Thymus (tissue), 11 donors: ENCODE results near the gene CASTOR1. TPM values are rescaled to one million over a fixed set of nuclear protein-coding genes. Genes with fewer than 3 reads are reported as not detected.

Experiments
- DNase-seq, 9 donors: peaks; one replicate each; pipeline ENCODE4 v3.0.0-alpha.2; 2013; ENCODE audit warnings: low spot score in 9 of 9, low read depth in 6 of 9, missing footprints in 1 of 9
- H3K27ac ChIP-seq, 2 donors: one replicate each; pipeline ENCODE4 v1.5.1; 2013; ENCODE audit warnings: control low read depth in 1 of 2, low read depth in 1 of 2, low read length in 1 of 2, mild to moderate bottlenecking in 1 of 2, moderate library complexity in 1 of 2
- H3K27me3 ChIP-seq, 2 donors: one replicate each; pipeline ENCODE4 v1.5.1; 2013; ENCODE audit warnings: low read length in 1 of 2; ENCODE audit not compliant: control insufficient read depth in 2 of 2, insufficient read depth in 1 of 2
- H3K36me3 ChIP-seq, 2 donors: one replicate each; pipeline ENCODE4 v1.5.1; 2013; ENCODE audit warnings: low read length in 1 of 2, mild to moderate bottlenecking in 1 of 2, moderate library complexity in 1 of 2; ENCODE audit not compliant: control insufficient read depth in 2 of 2, insufficient read depth in 2 of 2
- H3K4me1 ChIP-seq, 2 donors: one replicate each; pipeline ENCODE4 v1.5.1; 2013; ENCODE audit warnings: low read length in 2 of 2; ENCODE audit not compliant: control insufficient read depth in 2 of 2, insufficient read depth in 2 of 2
- H3K4me3 ChIP-seq, 2 donors: one replicate each; pipeline ENCODE4 v1.5.1; 2013; ENCODE audit warnings: low read length in 2 of 2, control low read depth in 1 of 2, mild to moderate bottlenecking in 1 of 2
- H3K9me3 ChIP-seq, 2 donors: one replicate each; pipeline ENCODE4 v1.5.1; 2013; ENCODE audit warnings: low read length in 1 of 2, mild to moderate bottlenecking in 1 of 2; ENCODE audit not compliant: control insufficient read depth in 2 of 2, insufficient read depth in 1 of 2
- WGBS: extraction: QIAGEN DNeasy Blood & Tissue Kit; methylation state at CpG from one replicate; pipeline ENCODE4 v1.1.7; 2013; 5-methylcytosine and 5-hydroxymethylcytosine counted together
- polyA plus RNA-seq: library from polyadenylated mRNA; stranded (reverse); fragments of 200-250 nt; gene quantifications from one replicate; pipeline ENCODE4 v1.2.3, GENCODE V29; 2013
- total RNA-seq: library from RNA; stranded (reverse); fragments of 120-200 nt; gene quantifications from one replicate; pipeline ENCODE4 v1.2.4, GENCODE V29; 2013
- donor health status: healthy.

CASTOR1 gene
- total and polyA plus RNA-seq, 2 donors: 12.8 to 19.6 TPM

DNA sequence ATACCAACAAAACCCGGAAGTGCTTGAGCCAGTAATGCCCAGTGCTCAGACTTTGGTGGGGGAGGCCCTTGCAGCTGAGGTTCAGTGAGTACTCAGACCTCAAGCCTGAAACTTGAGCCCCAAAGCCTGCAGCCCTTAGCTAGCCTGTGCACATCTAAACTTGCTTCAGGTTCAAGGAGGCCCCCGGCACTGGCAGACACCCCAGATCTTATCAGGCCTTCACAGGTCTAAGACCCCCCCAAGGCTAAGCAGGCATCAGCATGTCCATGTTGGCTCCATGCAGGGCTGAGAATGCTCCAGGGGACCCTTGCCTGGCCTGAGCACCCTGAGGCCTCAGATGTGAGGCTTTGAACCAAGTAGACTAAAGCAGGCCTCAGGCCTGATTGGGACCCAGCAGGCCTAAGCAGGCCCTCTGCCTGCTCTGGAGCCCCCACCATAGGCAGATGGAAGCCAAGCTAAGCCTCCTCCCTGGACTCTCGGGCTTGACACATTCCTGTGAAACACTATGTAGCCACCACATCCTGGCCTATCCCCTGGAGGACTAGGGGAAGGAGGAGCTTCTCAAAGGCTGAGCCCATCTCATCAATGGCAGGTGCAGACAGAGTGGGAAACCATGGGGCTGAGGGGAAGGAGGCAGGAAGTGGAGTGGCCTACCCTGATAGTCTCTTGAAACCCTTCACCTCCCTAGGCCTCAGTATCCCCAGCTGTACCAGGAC is 1.2 kb upstream of the CASTOR1 start:
- H3K4me3 ChIP-seq: peak overlapping the region in 1 of 2 donors; percentile 65
- peaks cover 0 to 6% of the 10 kb centered on the region in 2 donors for H3K27me3 ChIP-seq
- peak overlapping the region; percentile 72 to 84 for H3K27ac ChIP-seq
- DNase-seq: peak in 1 of 9 donors; percentile 69
- peaks cover 23 to 78% of the 10 kb centered on the region in 2 donors for H3K4me1 ChIP-seq
- peaks cover 0 to 9% of the 10 kb centered on the region in 2 donors for H3K9me3 ChIP-seq
- WGBS: 39% methylated on average over 3 of the region's 3 CpGs
- H3K36me3 ChIP-seq: peaks cover 39 to 54% of the 10 kb centered on the region in 2 donors

DNA sequence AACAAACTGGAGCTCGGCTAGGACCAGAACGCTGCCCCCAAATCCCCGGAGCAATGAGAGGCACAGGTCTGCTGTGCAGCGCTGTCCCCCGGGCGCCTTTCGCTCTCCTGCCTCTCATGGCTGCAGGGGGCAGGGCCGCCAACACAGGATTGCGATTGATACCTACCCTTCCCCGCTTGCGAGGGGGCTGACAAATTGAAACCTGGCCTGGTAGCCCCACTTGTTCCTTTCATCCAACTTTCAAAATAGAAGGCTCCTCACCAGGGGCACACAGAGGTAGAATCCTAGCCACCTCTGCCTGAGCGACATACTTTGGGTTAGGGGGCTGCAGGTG is 642 bp upstream of the CASTOR1 start:
- DNase-seq: no peak
- H3K4me3 ChIP-seq: peak overlapping the region; percentile 65 to 66
- peak overlapping the region; percentile 72 to 84 for H3K27ac ChIP-seq
- WGBS: 33% methylated on average over 12 of the region's 12 CpGs
- peaks cover 0 to 8% of the 10 kb centered on the region in 2 donors for H3K9me3 ChIP-seq
- peaks cover 0 to 6% of the 10 kb centered on the region in 2 donors for H3K27me3 ChIP-seq
- peaks cover 37 to 50% of the 10 kb centered on the region in 2 donors for H3K36me3 ChIP-seq
- H3K4me1 ChIP-seq: peaks cover 21 to 72% of the 10 kb centered on the region in 2 donors

DNA sequence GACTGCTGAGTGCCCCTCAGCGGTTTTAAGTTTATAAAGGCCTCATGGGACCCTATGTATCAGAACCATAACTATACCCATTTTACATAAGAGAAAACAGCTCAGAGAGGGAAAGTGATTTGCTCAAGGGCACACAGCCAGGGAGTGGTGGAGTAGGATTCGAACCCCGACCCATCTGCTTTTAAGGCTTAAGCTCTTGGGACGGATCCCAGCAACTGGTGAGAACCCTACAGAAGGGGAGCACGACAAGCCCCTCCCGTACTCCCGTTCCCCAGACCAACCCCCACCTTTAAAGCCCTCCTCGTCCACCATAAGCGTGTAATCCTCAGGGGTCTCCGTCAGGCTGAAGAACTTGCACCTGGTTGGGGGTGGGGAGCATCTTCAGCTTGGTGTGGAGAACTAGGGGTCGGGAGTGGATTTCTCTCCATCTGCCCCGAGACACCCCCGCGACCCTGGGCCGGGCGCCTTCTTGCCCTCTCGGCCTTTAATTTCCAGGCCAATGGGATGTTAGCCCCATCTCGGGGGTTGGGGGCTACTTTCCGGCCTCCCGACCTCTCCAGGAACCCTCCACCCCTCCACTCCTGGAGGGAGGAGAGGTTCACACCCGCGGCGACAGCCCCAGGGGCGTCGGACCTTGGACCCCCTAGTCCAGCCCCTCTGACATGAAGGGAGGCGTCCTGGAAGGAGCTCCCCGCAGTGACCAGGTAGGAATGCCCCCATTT is 725 bp downstream of the CASTOR1 start:
- H3K9me3 ChIP-seq: peaks cover 0 to 7% of the 10 kb centered on the region in 2 donors
- H3K4me1 ChIP-seq: peaks cover 13 to 59% of the 10 kb centered on the region in 2 donors
- no peak for DNase-seq
- WGBS: 28% methylated on average over 27 of the region's 27 CpGs
- H3K4me3 ChIP-seq: peak overlapping the region; percentile 65 to 66
- H3K27ac ChIP-seq: peak overlapping the region; percentile 61 to 79
- H3K36me3 ChIP-seq: peaks cover 23 to 36% of the 10 kb centered on the region in 2 donors
- peaks cover 0 to 6% of the 10 kb centered on the region in 2 donors for H3K27me3 ChIP-seq

DNA sequence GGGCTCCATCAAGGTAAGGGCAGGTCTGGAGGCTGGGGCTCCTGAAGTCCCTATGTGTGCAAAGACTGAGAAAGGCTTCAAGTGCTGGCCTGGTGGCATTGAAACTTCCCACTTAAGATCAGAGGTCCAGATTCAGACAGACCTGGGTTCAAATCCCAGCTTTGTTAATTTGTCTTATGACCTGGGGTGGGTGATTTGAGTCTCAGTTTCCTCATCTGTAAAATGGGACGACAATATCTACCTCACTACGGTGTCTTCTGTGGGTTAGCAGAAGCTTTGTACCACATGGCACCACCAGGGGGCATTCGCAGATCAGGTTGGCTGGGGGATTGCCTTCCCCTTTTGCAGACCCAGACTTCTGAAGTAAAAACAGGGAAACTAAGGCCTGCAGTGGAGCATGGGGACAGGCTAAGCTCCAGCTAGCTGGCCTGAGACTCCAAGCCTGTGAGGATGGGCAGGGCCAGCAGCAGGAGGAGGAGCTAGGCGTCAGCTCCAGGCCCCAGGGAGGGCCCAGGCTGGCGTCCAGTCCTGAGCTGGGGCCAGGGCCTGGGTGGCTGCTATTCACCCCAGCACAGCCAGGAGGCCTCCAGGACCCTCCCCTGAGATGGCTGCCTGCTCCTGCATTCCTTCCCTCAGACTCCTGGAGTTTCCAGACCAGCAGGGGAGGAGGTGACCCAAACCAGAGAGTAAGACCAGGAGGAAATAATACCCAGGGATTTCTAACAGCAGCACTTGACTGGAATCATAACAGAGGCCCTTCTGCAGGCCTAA is 1.5 kb downstream of the CASTOR1 start:
- Histone ChIP-seq H3K27me3 (peaks cover 0 to 6% of the 10 kb centered on the region in 2 donors), H3K27ac (peak overlapping the region in 1 of 2 donors; percentile 45), H3K4me3 (no peak overlapping the region), H3K36me3 (peaks cover 16 to 28% of the 10 kb centered on the region in 2 donors), H3K4me1 (peaks cover 13 to 54% of the 10 kb centered on the region in 2 donors), H3K9me3 (peaks cover 0 to 7% of the 10 kb centered on the region in 2 donors)
- DNase-seq: peak in 5 of 9 donors; percentile 83 to 94 (median 89)
- WGBS: 26% methylated on average over 5 of the region's 5 CpGs

DNA sequence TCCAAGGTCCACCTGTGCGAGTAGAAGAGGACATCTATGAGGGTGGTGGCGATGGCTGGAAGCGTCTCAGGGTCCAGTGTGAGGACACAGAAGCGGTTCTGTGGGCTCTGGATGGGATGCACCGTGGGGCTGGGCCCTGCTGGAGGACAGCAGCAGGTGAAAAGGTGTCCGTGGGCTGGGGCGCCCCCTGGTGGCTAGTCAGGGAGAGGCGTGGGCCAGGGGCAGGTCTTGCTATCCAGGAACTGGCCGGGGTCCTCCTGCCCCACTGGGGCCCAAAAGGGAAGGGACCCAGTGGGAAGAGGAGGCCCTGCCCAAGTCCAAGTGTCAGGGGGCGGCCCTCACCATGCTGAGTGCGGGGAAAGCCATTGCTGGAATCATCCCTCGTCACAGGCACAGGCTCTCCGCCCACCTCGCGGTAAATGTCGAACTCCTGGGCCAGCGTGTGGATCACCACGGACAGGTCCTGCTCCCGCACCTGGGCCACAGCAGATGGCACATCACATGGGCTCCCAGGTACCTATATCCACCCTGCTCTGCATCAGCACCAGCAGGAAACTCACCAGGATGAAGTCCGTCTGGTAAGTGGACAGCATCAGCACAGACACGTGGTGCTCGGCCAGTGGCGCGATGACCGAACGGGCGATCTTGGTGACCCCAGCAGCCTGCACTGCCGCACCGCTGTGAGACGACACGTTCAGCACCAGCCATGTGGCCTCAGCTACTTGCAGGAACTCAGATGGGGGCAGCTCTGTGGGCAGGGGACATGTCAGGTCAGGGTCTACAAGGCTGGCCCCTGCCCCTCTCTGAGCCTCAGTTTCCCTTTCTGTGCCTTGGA is 2.3 kb downstream of the CASTOR1 start:
- Histone ChIP-seq H3K27me3 (peaks cover 0 to 6% of the 10 kb centered on the region in 2 donors), H3K9me3 (peaks cover 0 to 7% of the 10 kb centered on the region in 2 donors), H3K36me3 (peaks cover 8 to 20% of the 10 kb centered on the region in 2 donors), H3K4me3 (no peak overlapping the region), H3K27ac (no peak overlapping the region), H3K4me1 (peaks cover 17 to 53% of the 10 kb centered on the region in 2 donors)
- WGBS: 67% methylated on average over 31 of the region's 31 CpGs
- peak in 2 of 9 donors; percentile 77 to 81 for DNase-seq

DNA sequence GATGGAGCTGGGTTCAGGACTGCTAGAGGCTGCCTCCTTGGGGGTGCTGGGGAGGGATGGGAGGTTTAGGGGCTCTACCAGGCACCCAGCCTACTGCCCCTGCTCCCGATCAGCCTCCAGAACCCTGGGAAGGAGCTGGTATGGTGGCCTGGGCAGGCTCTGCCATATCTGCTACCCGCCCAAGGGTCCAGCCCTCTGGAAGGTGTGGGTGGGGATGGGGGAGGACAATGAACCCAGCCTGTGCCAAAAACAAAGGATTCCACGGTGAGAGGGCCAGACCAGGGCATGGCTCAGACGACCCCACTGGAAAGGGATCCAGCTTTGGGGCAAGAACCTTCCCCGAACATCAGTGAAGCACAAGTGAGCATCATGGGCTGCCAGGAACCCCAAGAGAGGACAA is 3.0 kb downstream of the CASTOR1 start:
- Histone ChIP-seq H3K27ac (no peak overlapping the region), H3K4me3 (no peak overlapping the region), H3K27me3 (peaks cover 0 to 6% of the 10 kb centered on the region in 2 donors), H3K4me1 (peaks cover 17 to 46% of the 10 kb centered on the region in 2 donors), H3K9me3 (peaks cover 0 to 7% of the 10 kb centered on the region in 2 donors), H3K36me3 (peaks cover 3 to 14% of the 10 kb centered on the region in 2 donors)
- no peak for DNase-seq
- WGBS: 98% methylated on average over 5 of the region's 5 CpGs

DNA sequence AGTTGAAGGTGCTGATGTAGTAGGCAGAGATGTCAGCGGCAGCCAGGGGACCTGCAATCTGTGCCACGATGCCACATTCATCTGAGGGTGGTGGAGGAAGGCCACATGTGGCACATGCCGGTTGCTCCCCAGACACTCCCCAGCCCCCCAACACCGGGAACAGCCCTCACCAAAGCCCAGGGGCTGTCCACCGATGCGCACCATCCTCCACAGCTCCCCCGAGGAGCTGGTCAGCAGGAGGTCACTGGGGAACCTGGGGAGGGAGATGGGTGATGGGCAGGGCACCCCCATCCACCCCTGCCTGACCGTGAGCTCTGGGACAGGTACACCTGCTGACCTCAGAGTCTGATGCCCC is 3.5 kb downstream of the CASTOR1 start:
- Histone ChIP-seq H3K36me3 (peaks cover 0 to 13% of the 10 kb centered on the region in 2 donors), H3K4me1 (peaks cover 16 to 41% of the 10 kb centered on the region in 2 donors), H3K27ac (no peak overlapping the region), H3K4me3 (no peak overlapping the region), H3K27me3 (peaks cover 0 to 6% of the 10 kb centered on the region in 2 donors), H3K9me3 (peaks cover 0 to 7% of the 10 kb centered on the region in 2 donors)
- WGBS: over 99% methylated on average over 8 of the region's 8 CpGs
- DNase-seq: no peak

DNA sequence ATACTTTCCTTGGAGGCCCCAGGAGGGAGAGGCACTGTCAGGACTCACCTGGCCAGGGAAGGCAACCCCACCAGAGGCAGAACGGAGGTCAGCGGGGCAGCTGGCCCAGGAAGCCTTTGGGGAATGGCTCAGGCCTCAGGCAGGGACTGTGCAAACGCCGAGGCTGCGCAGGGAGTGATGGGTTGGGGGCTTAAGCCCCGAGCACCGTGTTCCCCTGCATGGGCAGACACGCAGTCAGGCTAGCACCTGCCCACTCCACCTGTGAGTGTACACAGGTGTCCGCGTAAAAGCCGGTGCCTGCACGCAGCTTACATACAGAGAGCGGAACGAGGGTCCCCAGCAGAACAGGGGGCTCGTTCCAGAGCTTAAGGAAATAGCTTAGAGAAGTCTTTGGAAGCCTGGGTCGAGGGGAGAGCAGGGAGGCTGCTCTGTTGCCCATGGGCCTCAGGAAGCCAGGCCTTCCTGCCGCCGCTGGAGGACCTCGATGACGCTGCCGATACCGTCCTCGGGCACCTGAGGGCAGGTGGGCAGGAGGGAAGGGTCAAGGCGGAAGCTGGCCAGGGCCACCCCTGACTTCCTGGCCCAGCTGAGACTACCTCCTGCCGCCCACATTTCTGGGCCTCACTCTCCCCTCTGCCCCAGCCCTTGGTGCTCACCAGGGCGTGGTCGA is 4.0 kb downstream of the CASTOR1 start:
- no peak for DNase-seq
- H3K4me1 ChIP-seq: peaks cover 11 to 36% of the 10 kb centered on the region in 2 donors
- H3K4me3 ChIP-seq: no peak overlapping the region
- no peak overlapping the region for H3K27ac ChIP-seq
- peaks cover 0 to 6% of the 10 kb centered on the region in 2 donors for H3K27me3 ChIP-seq
- peaks cover 0 to 7% of the 10 kb centered on the region in 2 donors for H3K9me3 ChIP-seq
- 94% methylated on average over 27 of the region's 27 CpGs for WGBS
- H3K36me3 ChIP-seq: peaks cover 0 to 10% of the 10 kb centered on the region in 2 donors
